Spleen (tissue), 7 donors: ENCODE results near the gene ZNF92.
"Not testable (repeated sequence)": the region's sequence is repeated elsewhere in the genome, so short reads cannot be mapped to it uniquely, and the experiment has no call there.

Source experiments
- CTCF ChIP-seq, 11 experiments: fragments of 200-600 bp in 7 of 11; fragments of 450-650 bp in 4 of 11; sonication (generic) in 4 of 11; IDR thresholded peaks in 8 of 11; conservative IDR thresholded peaks in 3 of 11; 1 replicate in 7 of 11; 2 replicates in 4 of 11; pipeline versions ENCODE4 v1.4.0 to v1.8.0; 2016 to 2021; ENCODE audit warnings: antibody characterized with exemption in 11 of 11, inconsistent platforms in 4 of 11, mild to moderate bottlenecking in 1 of 11
- POLR2AphosphoS5 ChIP-seq, 3 donors: sonication (generic); formaldehyde crosslinking; IDR thresholded peaks; one replicate each; pipeline ENCODE4 v1.5.1; 2017; ENCODE audit warnings: antibody characterized with exemption in 3 of 3
- donor health status: DM: no; HTN: no; CAD: no; lungs with moderate emphysema.
- donor health status: DM: no; HTN: no; CAD: no.
- donor health status: DM: no; HTN: no; CAD: no.

- not testable (repeated sequence) for TF ChIP-seq CTCF (IDR thresholded peaks at IDR 0.05 in 8 of 11, conservative IDR thresholded peaks at IDR 0.05 in 3 of 11); POLR2AphosphoS5 (IDR thresholded peaks at IDR 0.05)
Observed at GRCh38 chr7:65399101-65399500, 25.4 kb downstream of the ZNF92 start.
